Mucosa of rectum (tissue), 2 donors: ENCODE data around the gene MZB1.
"Not testable (repeated sequence)": the region's sequence is repeated elsewhere in the genome, so short reads cannot be mapped to it uniquely, and the experiment has no call there.

Experiments
- H3K27ac ChIP-seq, 2 donors: one replicate each; pipeline ENCODE4 v1.7.0; 2013; ENCODE audit warnings: inconsistent platforms in 2 of 2, low read depth in 2 of 2, low read length in 2 of 2
- H3K27me3 ChIP-seq, 2 donors: one replicate each; pipeline ENCODE4 v1.7.0; 2013; ENCODE audit warnings: low read length in 2 of 2; ENCODE audit not compliant: control insufficient read depth in 2 of 2, insufficient read depth in 2 of 2
- H3K36me3 ChIP-seq, 2 donors: one replicate each; pipeline ENCODE4 v1.7.0; 2013; ENCODE audit warnings: low read length in 2 of 2; ENCODE audit not compliant: control insufficient read depth in 2 of 2, insufficient read depth in 2 of 2
- H3K4me1 ChIP-seq, 2 donors: one replicate each; pipeline ENCODE4 v1.7.0; 2013; ENCODE audit warnings: low read length in 2 of 2, mild to moderate bottlenecking in 1 of 2; ENCODE audit not compliant: control insufficient read depth in 2 of 2, insufficient read depth in 2 of 2
- H3K4me3 ChIP-seq, 2 donors: one replicate each; pipeline ENCODE4 v1.7.0; 2013; ENCODE audit warnings: low read length in 2 of 2
- H3K9ac ChIP-seq, 2 donors: one replicate each; pipeline ENCODE4 v1.7.0; 2013; ENCODE audit warnings: low read length in 2 of 2, low read depth in 1 of 2, mild to moderate bottlenecking in 1 of 2
- H3K9me3 ChIP-seq, 2 donors: one replicate each; pipeline ENCODE4 v1.7.0; 2013; ENCODE audit warnings: low read length in 2 of 2; ENCODE audit not compliant: control insufficient read depth in 2 of 2
- donor health status: healthy.
- donor health status: Normal muscosa, but diverticular disease.

Gene MZB1

DNA sequence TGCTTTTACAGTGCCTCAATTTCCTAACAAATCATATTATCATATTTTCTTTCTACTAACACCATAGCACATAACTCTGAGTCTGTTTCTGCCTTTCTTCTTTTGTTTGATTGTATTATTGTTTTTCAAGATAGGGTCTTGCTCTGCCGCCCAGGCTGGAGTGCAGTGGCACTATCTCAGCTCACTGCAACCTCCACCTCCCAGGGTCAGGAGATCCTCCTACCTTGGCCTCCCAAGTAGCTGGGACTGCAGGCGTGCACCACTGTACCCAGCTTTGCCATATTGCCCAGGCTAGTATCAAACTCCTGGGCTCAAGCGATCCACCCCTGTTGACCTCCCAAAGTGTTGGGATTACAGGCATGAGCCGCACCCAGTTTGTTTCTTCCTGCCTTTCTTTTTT is 29.3 kb downstream of the MZB1 start:
- H3K27me3 ChIP-seq: no peaks in the 10 kb centered on the region
- no peak overlapping the region for H3K27ac ChIP-seq
- peaks cover 11 to 21% of the 10 kb centered on the region in 2 donors for H3K36me3 ChIP-seq
- no peak overlapping the region for H3K4me3 ChIP-seq
- H3K9me3 ChIP-seq: no peaks in the 10 kb centered on the region
- H3K4me1 ChIP-seq: no peaks in the 10 kb centered on the region
- no peak overlapping the region for H3K9ac ChIP-seq

- H3K27ac ChIP-seq: no peak overlapping the region
These were observed 31.6 kb downstream of the MZB1 start for GRCh38 chr5:139358064-139358463.

DNA sequence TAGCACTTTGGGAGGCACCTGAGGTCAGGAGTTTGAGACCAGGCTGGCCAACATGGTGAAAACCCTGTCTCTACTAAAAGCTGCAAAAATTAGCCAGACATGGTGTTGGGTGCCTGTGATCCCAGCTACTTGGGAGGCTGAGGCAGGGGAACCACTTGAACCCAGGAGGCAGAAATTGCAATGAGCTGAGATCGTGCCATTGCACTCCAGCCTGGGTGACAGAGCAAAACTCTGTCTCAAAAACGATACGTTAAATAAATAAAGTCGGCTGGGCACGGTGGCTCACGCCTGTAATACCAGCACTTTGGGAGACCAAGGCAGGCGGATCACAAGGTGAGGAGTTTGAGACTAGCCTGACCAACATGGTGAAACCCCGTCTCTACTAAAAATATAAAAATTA is 33.8 kb downstream of the MZB1 start:
- H3K4me3 ChIP-seq: not testable (repeated sequence)

More at GRCh38 chr5:139358064-139358463, 31.6 kb downstream of the MZB1 start:
- Histone ChIP-seq H3K36me3 (peaks cover 0 to 10% of the 10 kb centered on the region in 2 donors), H3K9ac (no peak overlapping the region), H3K4me1 (no peaks in the 10 kb centered on the region), H3K4me3 (no peak overlapping the region), H3K27me3 (no peaks in the 10 kb centered on the region), H3K9me3 (no peaks in the 10 kb centered on the region)

DNA sequence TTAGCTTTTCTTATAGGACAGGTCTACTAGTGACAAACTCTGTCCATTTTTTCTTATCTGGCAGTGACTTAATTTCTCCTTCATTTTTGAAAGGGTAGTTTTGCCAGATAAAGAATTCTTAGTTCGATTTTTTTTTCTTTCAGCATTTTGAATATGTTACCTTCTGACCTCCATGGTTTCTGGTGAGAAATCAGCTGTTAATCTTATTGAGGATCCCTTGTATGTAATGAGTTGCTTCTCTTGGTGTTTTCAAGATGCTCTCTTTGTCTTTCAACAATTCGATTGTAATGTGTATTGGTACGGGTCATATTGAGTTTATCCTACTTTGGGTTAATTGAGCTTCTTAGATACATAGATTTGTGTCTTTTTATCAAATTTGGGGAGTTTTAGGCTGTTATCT is 35.5 kb downstream of the MZB1 start:
- Histone ChIP-seq H3K9me3 (no peaks in the 10 kb centered on the region), H3K27ac (no peak overlapping the region), H3K4me3 (no peak overlapping the region), H3K27me3 (no peaks in the 10 kb centered on the region), H3K9ac (no peak overlapping the region), H3K4me1 (no peaks in the 10 kb centered on the region), H3K36me3 (peaks cover 0 to 10% of the 10 kb centered on the region in 2 donors)

More for the DNA sequence above, 33.8 kb downstream of the MZB1 start:
- not testable (repeated sequence) for H3K36me3 ChIP-seq, H3K4me1 ChIP-seq, H3K27me3 ChIP-seq, H3K9ac ChIP-seq, H3K27ac ChIP-seq, H3K9me3 ChIP-seq

DNA sequence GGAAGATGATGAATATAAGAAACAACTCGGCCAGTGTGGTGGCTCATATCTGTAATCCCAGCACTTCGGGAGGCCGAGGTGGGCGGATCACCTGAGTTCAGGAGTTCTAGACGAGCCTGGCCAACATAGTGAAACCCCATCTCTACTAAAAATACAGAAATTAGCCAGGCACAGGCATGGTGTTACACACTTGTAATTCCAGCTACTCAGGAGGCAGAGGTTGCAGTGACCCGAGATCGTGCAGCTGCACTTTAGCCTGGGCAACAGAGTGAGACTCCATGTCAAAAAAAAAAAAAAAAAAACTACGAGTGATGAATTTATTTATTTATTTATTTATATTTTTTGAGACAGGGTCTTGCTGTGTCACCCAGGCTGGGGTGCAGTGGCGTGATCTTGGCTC is 41.9 kb downstream of the MZB1 start:
- H3K27ac ChIP-seq, H3K27me3 ChIP-seq, H3K4me3 ChIP-seq, H3K9ac ChIP-seq, H3K36me3 ChIP-seq, H3K9me3 ChIP-seq: not testable (repeated sequence)
- H3K4me1 ChIP-seq: peaks cover 7 to 14% of the 10 kb centered on the region in 2 donors

- not testable (repeated sequence) for H3K27ac ChIP-seq, H3K27me3 ChIP-seq, H3K4me3 ChIP-seq, H3K36me3 ChIP-seq, H3K9ac ChIP-seq, H3K9me3 ChIP-seq
- peaks cover 18 to 25% of the 10 kb centered on the region in 2 donors for H3K4me1 ChIP-seq
These were observed 44.3 kb downstream of the MZB1 start for GRCh38 chr5:139345442-139345841.

DNA sequence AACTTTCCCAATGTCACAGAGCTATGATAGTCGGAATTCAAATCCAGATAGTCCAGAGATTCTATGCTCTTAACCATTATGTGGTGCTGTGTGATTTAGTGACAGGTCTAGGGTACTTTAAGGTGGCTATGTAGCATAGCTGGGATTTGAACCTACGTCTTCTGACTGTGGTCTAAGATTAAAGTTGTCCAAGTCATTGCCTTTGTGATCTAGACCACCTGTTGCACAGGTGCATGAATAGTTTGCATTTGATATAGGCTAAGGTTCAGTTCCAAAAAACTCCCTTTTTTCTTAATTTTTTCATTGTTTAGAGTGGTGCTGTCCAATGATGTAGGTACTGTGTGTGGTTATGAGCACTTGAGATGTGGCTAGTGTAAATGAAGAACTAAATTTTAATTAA is 45.5 kb downstream of the MZB1 start:
- peak overlapping the region in 1 of 2 donors; percentile 5 for H3K4me3 ChIP-seq
- H3K36me3 ChIP-seq: no peaks in the 10 kb centered on the region
- H3K27ac ChIP-seq: no peak overlapping the region
- no peaks in the 10 kb centered on the region for H3K27me3 ChIP-seq
- H3K4me1 ChIP-seq: peaks cover 18 to 25% of the 10 kb centered on the region in 2 donors
- no peaks in the 10 kb centered on the region for H3K9me3 ChIP-seq
- H3K9ac ChIP-seq: no peak overlapping the region

DNA sequence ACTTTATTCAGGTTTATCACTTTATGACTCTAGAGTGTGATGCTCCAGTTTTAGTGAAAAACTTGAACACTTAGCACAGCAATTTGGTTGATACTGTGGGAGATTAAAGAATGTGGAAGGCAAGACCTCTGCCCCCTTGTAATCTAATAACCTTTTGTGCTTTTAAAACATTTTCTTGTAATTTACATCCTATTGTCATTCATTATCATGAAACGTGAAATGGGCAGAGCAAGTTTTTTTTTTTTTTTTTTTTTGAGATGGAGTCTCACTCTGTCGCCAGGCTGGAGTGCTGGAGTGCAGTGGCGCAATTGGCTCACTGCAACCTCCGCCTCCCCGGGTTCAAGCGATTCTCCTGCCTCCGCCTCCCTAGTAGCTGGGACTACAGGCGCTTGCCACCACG is 46.2 kb downstream of the MZB1 start:
- no peaks in the 10 kb centered on the region for H3K9me3 ChIP-seq
- H3K9ac ChIP-seq: no peak overlapping the region
- no peaks in the 10 kb centered on the region for H3K36me3 ChIP-seq
- no peaks in the 10 kb centered on the region for H3K27me3 ChIP-seq
- peak overlapping the region; percentile 57 to 99 for H3K4me3 ChIP-seq
- no peak overlapping the region for H3K27ac ChIP-seq
- H3K4me1 ChIP-seq: peaks cover 18 to 25% of the 10 kb centered on the region in 2 donors

- peak overlapping the region; percentile 95 to 100 for H3K9ac ChIP-seq
- H3K4me3 ChIP-seq: peak overlapping the region; percentile 99
- no peaks in the 10 kb centered on the region for H3K27me3 ChIP-seq
- peaks cover 18 to 25% of the 10 kb centered on the region in 2 donors for H3K4me1 ChIP-seq
- H3K27ac ChIP-seq: peak overlapping the region; percentile 98 to 100
- H3K9me3 ChIP-seq: no peaks in the 10 kb centered on the region
- no peaks in the 10 kb centered on the region for H3K36me3 ChIP-seq
These were observed 47.3 kb downstream of the MZB1 start for GRCh38 chr5:139342423-139342723.

DNA sequence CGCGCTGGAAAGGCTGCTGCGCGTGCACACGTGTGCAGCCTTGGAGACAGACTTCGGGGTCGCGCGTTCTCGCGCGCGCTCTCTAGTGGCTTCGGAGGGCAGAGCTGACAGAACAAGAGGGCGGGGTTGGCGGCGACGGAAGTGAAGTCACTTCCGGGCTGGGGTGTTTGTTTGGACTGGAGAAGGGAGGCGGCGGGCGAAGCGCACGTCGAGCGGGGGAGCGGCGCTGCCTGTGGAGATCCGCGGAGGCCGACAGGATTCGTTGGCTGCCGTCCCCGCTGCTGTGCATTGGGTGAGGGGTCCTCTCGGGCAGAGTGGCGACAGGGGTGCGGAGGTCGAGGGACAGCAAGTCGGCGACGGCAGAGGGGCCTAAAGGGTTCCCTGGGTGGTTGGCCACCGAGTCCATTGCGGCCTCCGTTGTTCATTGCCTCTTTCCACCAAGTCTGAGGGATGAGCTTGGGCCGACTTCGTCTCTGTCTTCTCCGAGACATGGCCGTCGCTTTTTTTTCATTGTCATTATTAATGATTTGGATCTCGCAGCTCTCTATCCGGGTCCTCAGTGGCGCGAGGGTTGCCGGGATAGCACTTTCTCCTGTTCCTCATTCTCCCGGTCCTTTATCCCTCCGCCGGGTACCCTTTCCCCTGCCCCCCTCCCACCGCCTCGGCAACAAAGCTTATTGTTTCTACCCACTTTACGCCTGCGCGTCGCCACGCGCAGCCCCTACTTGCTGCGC is 47.9 kb downstream of the MZB1 start, which contains the start of gene PAIP2:
PAIP2 (plus strand) TSS at position 166 of the 734 bp plus-strand sequence. CDS start 21,931 bp downstream, outside the sequence.
- peak within 1 kb of the TSS; percentile 95 to 100 for H3K9ac ChIP-seq
- H3K9me3 ChIP-seq: no peaks in the 10 kb centered on the region

More for the DNA sequence above, 47.9 kb downstream of the MZB1 start, which contains the start of gene PAIP2:
- Histone ChIP-seq H3K4me1 (peaks cover 18 to 25% of the 10 kb centered on the region in 2 donors), H3K36me3 (no peaks in the 10 kb centered on the region), H3K4me3 (peak within 1 kb of the TSS; percentile 99), H3K27me3 (no peaks in the 10 kb centered on the region), H3K27ac (peak within 1 kb of the TSS; percentile 98 to 100)
